B cell (primary cell): ENCODE results near the gene TOMM40. TPM values are rescaled to one million over a fixed set of nuclear protein-coding genes. Genes with fewer than 3 reads are reported as not detected.

Experiments used
- ATAC-seq: fragments of 200-7000 bp; cut with Tn5 transposase; one replicate; pipeline ENCODE4 v1.10.0; 2021; ENCODE audit warnings: low read depth, mild to moderate bottlenecking, moderate number of reproducible peaks, moderate library complexity
- CTCF ChIA-PET: fragments of 350-600 bp; sonication (Branson Sonifier 250); formaldehyde crosslinking; loops from one replicate; lab custom pipeline; 2021; ENCODE audit warnings: antibody characterized with exemption, inconsistent platforms; lab: Charles Lee
- POLR2A ChIA-PET: fragments of 350-600 bp; sonication (Branson Sonifier 250); formaldehyde crosslinking; loops from one replicate; lab custom pipeline; 2021; ENCODE audit warnings: antibody characterized with exemption; lab: Charles Lee
- DNase-seq: peaks from one replicate; pipeline ENCODE4 v3.0.0; 2013
- H2AFZ ChIP-seq: 2 replicates; pipeline ENCODE4 v1.6.1; 2012; ENCODE audit warnings: mild to moderate bottlenecking, low read depth, low read length; ENCODE audit not compliant: insufficient read depth, poor library complexity, severe bottlenecking
- H3K27ac ChIP-seq, 2 donors: 1 replicate in 1 of 2; 2 replicates in 1 of 2; pipeline ENCODE4 v1.5.1; 2012 to 2013; ENCODE audit warnings: low read length in 2 of 2, mild to moderate bottlenecking in 2 of 2, moderate library complexity in 1 of 2
- H3K27me3 ChIP-seq, 4 experiments: fragments of 200-600 bp in 1 of 4; sonication (generic) in 1 of 4; replicated peaks in 1 of 4; 1 replicate in 2 of 4; 2 replicates in 2 of 4; pipeline versions ENCODE4 v1.6.1 to v1.7.0; 2013 to 2016; ENCODE audit warnings: low read length in 3 of 4, mild to moderate bottlenecking in 2 of 4, mixed read lengths in 1 of 4, moderate library complexity in 1 of 4; ENCODE audit not compliant: insufficient read depth in 4 of 4, control insufficient read depth in 3 of 4; ENCODE audit errors: control extremely low read depth in 1 of 4
- H3K36me3 ChIP-seq, 2 experiments: replicated peaks in 1 of 2; 1 replicate in 1 of 2; 2 replicates in 1 of 2; pipeline versions ENCODE4 v1.6.1 to v1.7.1; 2013; ENCODE audit warnings: low read length in 1 of 2; ENCODE audit not compliant: insufficient read depth in 2 of 2, control insufficient read depth in 1 of 2; ENCODE audit errors: control extremely low read depth in 1 of 2, extremely low read depth in 1 of 2
- H3K4me1 ChIP-seq, 2 donors: fragments of 200-600 bp in 1 of 2; sonication (generic) in 1 of 2; 1 replicate in 1 of 2; 2 replicates in 1 of 2; pipeline versions ENCODE4 v1.5.1 to v1.6.1; 2013 to 2017; ENCODE audit warnings: low read length in 2 of 2; ENCODE audit not compliant: control insufficient read depth in 2 of 2, insufficient read depth in 2 of 2
- H3K4me2 ChIP-seq: replicated peaks from 2 replicates; pipeline ENCODE3; 2012; ENCODE audit warnings: mild to moderate bottlenecking, low read depth, low read length; ENCODE audit not compliant: poor library complexity, severe bottlenecking
- H3K4me3 ChIP-seq, 5 experiments: fragments of 200-600 bp in 1 of 5; sonication (generic) in 1 of 5; 1 replicate in 3 of 5; 2 replicates in 2 of 5; pipeline versions ENCODE4 v1.5.1 to v1.7.0; 2011 to 2016; ENCODE audit warnings: low read length in 4 of 5, mild to moderate bottlenecking in 4 of 5, low read depth in 2 of 5, control low read depth in 1 of 5, moderate library complexity in 1 of 5; ENCODE audit not compliant: insufficient read depth in 1 of 5; ENCODE audit errors: control extremely low read depth in 1 of 5, extremely low read depth in 1 of 5
- H3K79me2 ChIP-seq: fragments of 200-600 bp; sonication (generic); one replicate; pipeline ENCODE4 v1.6.0; 2016; ENCODE audit warnings: low read length; ENCODE audit not compliant: control insufficient read depth, insufficient read depth
- H3K9ac ChIP-seq: fragments of 200-600 bp; sonication (generic); 2 replicates; pipeline ENCODE4 v1.6.1; 2017; ENCODE audit warnings: mild to moderate bottlenecking, low read length, moderate library complexity
- H3K9me3 ChIP-seq, 3 donors: one replicate each; pipeline versions ENCODE4 v1.6.1 to v1.7.1; 2013; ENCODE audit warnings: low read length in 2 of 3; ENCODE audit not compliant: control insufficient read depth in 2 of 3, insufficient read depth in 1 of 3; ENCODE audit errors: control extremely low read depth in 1 of 3
- H4K20me1 ChIP-seq: 2 replicates; pipeline ENCODE4 v1.6.0; 2012; ENCODE audit warnings: mild to moderate bottlenecking, low read length; ENCODE audit not compliant: insufficient read depth, control insufficient read depth, poor library complexity, severe bottlenecking
- H3K27ac Mint-ChIP-seq: one replicate; pipeline ENCODE4 v1.8.0; 2021; ENCODE audit warnings: mixed read lengths
- H3K27me3 Mint-ChIP-seq: one replicate; pipeline ENCODE4 v1.8.0; 2021; ENCODE audit warnings: mixed read lengths
- H3K4me1 Mint-ChIP-seq: one replicate; pipeline ENCODE4 v1.8.0; 2021; ENCODE audit warnings: mixed read lengths
- H3K4me3 Mint-ChIP-seq: one replicate; pipeline ENCODE4 v1.8.0; 2021; ENCODE audit warnings: mixed read lengths
- H3K9me3 Mint-ChIP-seq: one replicate; pipeline ENCODE4 v1.8.0; 2022; ENCODE audit warnings: mixed read lengths; ENCODE audit not compliant: insufficient read depth
- EZH2 ChIP-seq: IDR thresholded peaks from 2 replicates; pipeline ENCODE4 v1.6.1; 2012; ENCODE audit warnings: borderline replicate concordance, low read depth, mild to moderate bottlenecking, moderate library complexity, low read length; ENCODE audit not compliant: insufficient read depth, poor library complexity, severe bottlenecking
- WGBS: methylation state at CpG from one replicate; pipeline ENCODE4 v1.1.5; 2013; ENCODE audit warnings: missing lambda C conversion rate; ENCODE audit not compliant: insufficient coverage; 5-methylcytosine and 5-hydroxymethylcytosine counted together
- intact Hi-C: fragments of 100-400 bp; cut with micrococcal nuclease; formaldehyde crosslinking; loops from one replicate; pipeline ENCODE4 v1.10.0; 2022
- polyA plus RNA-seq: library from polyadenylated mRNA; depleted of rRNA; stranded (reverse); fragments of >200 nt; gene quantifications from 2 replicates; pipeline ENCODE4 v1.2.3, GENCODE V29; 2012
- total RNA-seq, 2 donors: library from RNA; stranded (reverse); fragments of 120-200 nt in 1 of 2; gene quantifications; 1 replicate in 1 of 2; 2 replicates in 1 of 2; pipeline versions ENCODE4 v1.2.3 to v1.2.4, GENCODE V29; 2013 to 2022
- TF ChIP-seq, protein P1 (sequence below): fragments of 200-600 bp; IDR thresholded peaks from one replicate; pipeline ENCODE4 v1.8.0; 2022; ENCODE audit warnings: antibody characterized with exemption, mild to moderate bottlenecking

Gene TOMM40
- total and polyA plus RNA-seq, 2 donors (not counting 1 experiment from before 2014, with no cell fraction given): 30.9 to 31.1 TPM

DNA sequence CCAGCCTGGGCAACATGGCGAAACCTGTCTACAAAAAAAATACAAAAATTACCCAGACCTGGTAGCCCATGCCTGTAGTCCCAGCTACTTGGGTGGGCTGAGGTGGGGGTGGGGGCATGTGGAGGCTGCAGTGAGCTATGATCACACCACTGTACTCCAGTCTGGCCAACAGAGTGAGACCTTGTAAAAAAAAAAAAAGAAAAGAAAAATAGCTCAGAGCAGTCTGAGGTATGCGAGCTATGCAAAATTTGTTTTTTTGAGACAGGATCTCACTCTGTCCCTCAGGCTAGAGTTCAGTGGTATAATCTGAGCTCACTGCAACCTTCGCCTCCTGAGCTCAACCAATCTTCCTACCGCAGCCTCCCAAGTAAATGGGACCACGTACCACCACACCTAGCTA lies 7.1 kb upstream of the TOMM40 start:
- Histone ChIP-seq H3K4me2 (no peak overlapping the region), H3K27ac (no peak overlapping the region), H3K4me3 (no peak overlapping the region), H3K36me3 (no peaks in the 10 kb centered on the region), H2AFZ (no peak overlapping the region), H3K79me2 (no peaks in the 10 kb centered on the region), H3K9me3 (no peaks in the 10 kb centered on the region), H4K20me1 (no peaks in the 10 kb centered on the region), H3K4me1 (no peaks in the 10 kb centered on the region), H3K27me3 (no peaks in the 10 kb centered on the region), H3K9ac (no peak overlapping the region)
- H3K4me1 Mint-ChIP-seq: peaks cover under 1% of the 10 kb centered on the region
- no peak for DNase-seq
- intact Hi-C loops: no loop called here
- H3K27ac Mint-ChIP-seq: no peak overlapping the region
- peaks cover 13% of the 10 kb centered on the region for H3K27me3 Mint-ChIP-seq
- CTCF ChIA-PET: interaction anchor here (0.6 to 0.9 kb wide), 3 partner anchors 20 to 918 kb away, joined by 3 read pairs; no protein-coding TSS in a partner anchor
- H3K9me3 Mint-ChIP-seq: no peaks in the 10 kb centered on the region
- WGBS: 100% methylated on average over 1 of the region's 5 CpGs
- ATAC-seq: no peak
- POLR2A ChIA-PET: interaction anchor here (0.6 to 1.0 kb wide), 2 partner anchors 12 to 120 kb away, joined by 4 to 8 read pairs; no protein-coding TSS in a partner anchor
- H3K4me3 Mint-ChIP-seq: no peak overlapping the region
- TF ChIP-seq EZH2: no peak
- TF ChIP-seq, protein P1, sequence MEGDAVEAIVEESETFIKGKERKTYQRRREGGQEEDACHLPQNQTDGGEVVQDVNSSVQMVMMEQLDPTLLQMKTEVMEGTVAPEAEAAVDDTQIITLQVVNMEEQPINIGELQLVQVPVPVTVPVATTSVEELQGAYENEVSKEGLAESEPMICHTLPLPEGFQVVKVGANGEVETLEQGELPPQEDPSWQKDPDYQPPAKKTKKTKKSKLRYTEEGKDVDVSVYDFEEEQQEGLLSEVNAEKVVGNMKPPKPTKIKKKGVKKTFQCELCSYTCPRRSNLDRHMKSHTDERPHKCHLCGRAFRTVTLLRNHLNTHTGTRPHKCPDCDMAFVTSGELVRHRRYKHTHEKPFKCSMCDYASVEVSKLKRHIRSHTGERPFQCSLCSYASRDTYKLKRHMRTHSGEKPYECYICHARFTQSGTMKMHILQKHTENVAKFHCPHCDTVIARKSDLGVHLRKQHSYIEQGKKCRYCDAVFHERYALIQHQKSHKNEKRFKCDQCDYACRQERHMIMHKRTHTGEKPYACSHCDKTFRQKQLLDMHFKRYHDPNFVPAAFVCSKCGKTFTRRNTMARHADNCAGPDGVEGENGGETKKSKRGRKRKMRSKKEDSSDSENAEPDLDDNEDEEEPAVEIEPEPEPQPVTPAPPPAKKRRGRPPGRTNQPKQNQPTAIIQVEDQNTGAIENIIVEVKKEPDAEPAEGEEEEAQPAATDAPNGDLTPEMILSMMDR: no peak

DNA sequence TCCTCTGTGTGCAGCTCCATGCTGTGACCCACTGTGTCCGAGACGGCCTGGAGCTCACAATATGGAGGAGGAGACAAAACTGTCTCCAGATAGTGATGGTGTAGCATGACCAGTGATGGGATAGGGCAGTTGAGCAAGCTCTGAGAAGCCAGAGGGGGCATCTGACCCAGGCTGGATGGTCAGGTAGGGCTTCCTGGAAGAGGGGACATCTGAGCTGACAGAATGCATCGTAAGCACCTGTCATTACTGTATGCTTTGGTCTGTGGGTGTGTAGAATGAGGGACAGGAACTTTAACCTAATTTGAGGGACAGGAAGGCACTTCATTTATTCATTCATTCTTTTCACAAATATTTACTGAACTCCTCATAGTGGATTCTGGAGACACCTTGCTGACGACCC lies 6.5 kb upstream of the TOMM40 start:
- H2AFZ ChIP-seq: no peak overlapping the region
- Mint-ChIP-seq H3K27ac (no peak overlapping the region), H3K9me3 (no peaks in the 10 kb centered on the region), H3K4me3 (no peak overlapping the region), H3K27me3 (peaks cover 12% of the 10 kb centered on the region), H3K4me1 (peaks cover 3% of the 10 kb centered on the region)
- POLR2A ChIA-PET: no interaction called here
- H3K4me1 ChIP-seq: peaks cover 2% of the 10 kb centered on the region in 2 donors
- intact Hi-C loops: no loop called here
- H3K27ac ChIP-seq: no peak overlapping the region
- H4K20me1 ChIP-seq: no peaks in the 10 kb centered on the region
- H3K9ac ChIP-seq: no peak overlapping the region
- no peaks in the 10 kb centered on the region for H3K36me3 ChIP-seq
- ATAC-seq (no peak), DNase-seq (no peak)
- no peak for TF ChIP-seq EZH2
- TF ChIP-seq, protein P1: no peak
- no peaks in the 10 kb centered on the region for H3K27me3 ChIP-seq
- no peaks in the 10 kb centered on the region for H3K79me2 ChIP-seq
- H3K9me3 ChIP-seq: peaks cover 0 to under 1% (median 0%) of the 10 kb centered on the region in 3 donors
- no peak overlapping the region for H3K4me3 ChIP-seq
- CTCF ChIA-PET: interaction anchor here (0.9 kb wide), 1 partner anchor 19 kb away, joined by 3 read pairs; no protein-coding TSS in a partner anchor
- WGBS: 100% methylated on average over 3 of the region's 4 CpGs
- no peak overlapping the region for H3K4me2 ChIP-seq
